Activated CD8-positive, alpha-beta memory T cell treated with anti-CD3 and anti-CD28 coated beads, Interleukin-2, amount 50 U/mL, for 48 hours (primary cell): ENCODE measurements around the gene AKR1B1.
A peak's percentile ranks its signal among the peaks of the same experiment; 100 is the strongest.

Experiments used
- DNase-seq: peaks from one replicate; pipeline ENCODE4 v3.0.0-alpha.2; 2020

AKR1B1 gene

GRCh38 chr7:134468475-134468874 lies 9.6 kb upstream of the AKR1B1 start:
- no peak for DNase-seq

GRCh38 chr7:134468054-134468453 lies 9.2 kb upstream of the AKR1B1 start:
- DNase-seq = no peak

- no peak for DNase-seq
Observed at GRCh38 chr7:134465491-134465890, 6.6 kb upstream of the AKR1B1 start.

- DNase-seq = no peak
Observed at GRCh38 chr7:134464496-134464895, 5.6 kb upstream of the AKR1B1 start.

GRCh38 chr7:134463751-134464150 lies 4.9 kb upstream of the AKR1B1 start:
- no peak for DNase-seq

- no peak for DNase-seq
Observed at GRCh38 chr7:134462337-134462925, 3.5 kb upstream of the AKR1B1 start.

- DNase-seq = no peak
Observed at GRCh38 chr7:134461916-134462315, 3.0 kb upstream of the AKR1B1 start.

- no peak for DNase-seq
Observed at GRCh38 chr7:134459981-134460380, 1.1 kb upstream of the AKR1B1 start.

- DNase-seq = peak; percentile 82
Observed at GRCh38 chr7:134458341-134458805, 527 bp downstream of the AKR1B1 start.

GRCh38 chr7:134457210-134457609 lies 1.7 kb downstream of the AKR1B1 start:
- no peak for DNase-seq

GRCh38 chr7:134454277-134454676 lies 4.6 kb downstream of the AKR1B1 start:
- DNase-seq = no peak

GRCh38 chr7:134453518-134453917 lies 5.4 kb downstream of the AKR1B1 start:
- no peak for DNase-seq

- DNase-seq = no peak
Observed at GRCh38 chr7:134452991-134453473, 5.9 kb downstream of the AKR1B1 start.

- DNase-seq = no peak
Observed at GRCh38 chr7:134452419-134452838, 6.5 kb downstream of the AKR1B1 start.

GRCh38 chr7:134451656-134452055 lies 7.2 kb downstream of the AKR1B1 start:
- DNase-seq = no peak

GRCh38 chr7:134450294-134451000 lies 8.5 kb downstream of the AKR1B1 start:
- no peak for DNase-seq

- no peak for DNase-seq
Observed at GRCh38 chr7:134449680-134450079, 9.2 kb downstream of the AKR1B1 start.

- DNase-seq = no peak
Observed at GRCh38 chr7:134448356-134449229, 10.3 kb downstream of the AKR1B1 start.

- DNase-seq = no peak
Observed at GRCh38 chr7:134447383-134447782, 11.5 kb downstream of the AKR1B1 start.

GRCh38 chr7:134446923-134447322 lies 12.0 kb downstream of the AKR1B1 start:
- DNase-seq = no peak

- DNase-seq = no peak
Observed at GRCh38 chr7:134446446-134446845, 12.5 kb downstream of the AKR1B1 start.

GRCh38 chr7:134444961-134445315 lies 14.0 kb downstream of the AKR1B1 start:
- no peak for DNase-seq

- DNase-seq = no peak
Observed at GRCh38 chr7:134444198-134444960, 14.5 kb downstream of the AKR1B1 start.
